NOMO-1 (cell line): Measurements from ENCODE around the gene ANKRD29.
A peak's percentile ranks its signal among the peaks of the same experiment; 100 is the strongest.

ENCODE experiments used
- DNase-seq, 2 experiments: peaks; one replicate each; lab custom pipeline; 2025; ENCODE audit not compliant: unreplicated experiment in 2 of 2; lab: John Stamatoyannopoulos, UW

Gene ANKRD29

GRCh38 chr18:23662309-23663263 lies at the start of gene ANKRD29:
Gene ANKRD29, minus strand, starts transcription at chr18:23662911. Its CDS starts 181 bp downstream, at chr18:23662730.
- DNase-seq, result peak; percentile 17 to 28

GRCh38 chr18:23712445-23712844 lies 49.7 kb upstream of the ANKRD29 start:
- no peak for DNase-seq

GRCh38 chr18:23711426-23711825 lies 48.7 kb upstream of the ANKRD29 start:
- no peak for DNase-seq

GRCh38 chr18:23710946-23711345 lies 48.2 kb upstream of the ANKRD29 start:
- DNase-seq, result no peak

- DNase-seq, result no peak
Observed at GRCh38 chr18:23710068-23710527, 47.4 kb upstream of the ANKRD29 start.

- no peak for DNase-seq
Observed at GRCh38 chr18:23706971-23707640, 44.4 kb upstream of the ANKRD29 start.

GRCh38 chr18:23704806-23705205 lies 42.1 kb upstream of the ANKRD29 start:
- DNase-seq, result no peak

- no peak for DNase-seq
Observed at GRCh38 chr18:23703987-23704384, 41.3 kb upstream of the ANKRD29 start.

- DNase-seq, result peak; percentile 11 to 60
Observed at GRCh38 chr18:23703057-23703986, 40.6 kb upstream of the ANKRD29 start.

GRCh38 chr18:23702606-23703005 lies 39.9 kb upstream of the ANKRD29 start:
- no peak for DNase-seq

- DNase-seq, result no peak
Observed at GRCh38 chr18:23701544-23702064, 38.9 kb upstream of the ANKRD29 start.

- DNase-seq, result peak; percentile 22 to 61
Observed at GRCh38 chr18:23701017-23701416, 38.3 kb upstream of the ANKRD29 start.

GRCh38 chr18:23694637-23695430 lies 32.1 kb upstream of the ANKRD29 start:
- no peak for DNase-seq

GRCh38 chr18:23693846-23694245 lies 31.1 kb upstream of the ANKRD29 start:
- no peak for DNase-seq

GRCh38 chr18:23690505-23691068 lies 27.9 kb upstream of the ANKRD29 start:
- DNase-seq, result no peak

- no peak for DNase-seq
Observed at GRCh38 chr18:23689616-23690504, 27.1 kb upstream of the ANKRD29 start.

- peak; percentile 20 to 53 for DNase-seq
Observed at GRCh38 chr18:23689031-23689615, 26.4 kb upstream of the ANKRD29 start, which contains the start of gene LAMA3. Gene LAMA3, plus strand, starts transcription at chr18:23689453. Its CDS starts 231 bp downstream, at chr18:23689684.

- no peak for DNase-seq
Observed at GRCh38 chr18:23688528-23688927, 25.8 kb upstream of the ANKRD29 start.
